H1 (cell line): ENCODE results near the gene SKP1. TPM values are rescaled to one million over a fixed set of nuclear protein-coding genes. Genes with fewer than 3 reads are reported as not detected.

ENCODE experiments used
- CTCF ChIA-PET: fragments of 300-600 bp; sonication (Branson Sonifier 250); formaldehyde crosslinking; loops from one replicate; lab custom pipeline; 2021; ENCODE audit not compliant: partially characterized antibody; lab: Charles Lee
- POLR2A ChIA-PET: fragments of 300-600 bp; sonication (Branson Sonifier 250); formaldehyde crosslinking; loops from one replicate; lab custom pipeline; 2021; ENCODE audit warnings: inconsistent platforms; ENCODE audit not compliant: partially characterized antibody; lab: Charles Lee
- DNase-seq, 2 experiments: peaks; one replicate each; pipeline versions ENCODE4 v3.0.0 to v3.0.0-alpha.2; 2010 to 2022; ENCODE audit warnings: low spot score in 2 of 2, low read depth in 1 of 2, mixed read lengths in 1 of 2
- FAIRE-seq: peaks from 2 replicates; lab custom pipeline; 2011; peaks lifted over from hg19 to GRCh38; lab: Jason Lieb, UNC
- H2AFZ ChIP-seq: 2 replicates; pipeline ENCODE4 v1.8.1; 2012; ENCODE audit warnings: low read length, inconsistent platforms
- H2AK5ac ChIP-seq: 2 replicates; pipeline ENCODE4 v1.6.1; 2013; ENCODE audit warnings: low read depth, low read length
- H2BK120ac ChIP-seq: replicated peaks from 2 replicates; pipeline ENCODE3; 2013; ENCODE audit warnings: low read depth, low read length, inconsistent platforms
- H2BK12ac ChIP-seq: 2 replicates; pipeline ENCODE4 v1.6.1; 2013; ENCODE audit warnings: low read depth, low read length
- H2BK15ac ChIP-seq: 2 replicates; pipeline ENCODE4 v1.6.1; 2013; ENCODE audit warnings: low read length
- H2BK20ac ChIP-seq: 2 replicates; pipeline ENCODE4 v1.6.1; 2013; ENCODE audit warnings: low read length
- H2BK5ac ChIP-seq: 2 replicates; pipeline ENCODE4 v1.6.1; 2013; ENCODE audit warnings: low read depth, low read length
- H3K14ac ChIP-seq: 2 replicates; pipeline ENCODE4 v1.6.1; 2013; ENCODE audit warnings: inconsistent platforms; ENCODE audit not compliant: insufficient read length
- H3K18ac ChIP-seq: 2 replicates; pipeline ENCODE4 v1.6.1; 2013; ENCODE audit warnings: low read length; ENCODE audit errors: extremely low read depth
- H3K23ac ChIP-seq: 2 replicates; pipeline ENCODE4 v1.6.1; 2013; ENCODE audit warnings: inconsistent platforms; ENCODE audit not compliant: insufficient read length
- H3K23me2 ChIP-seq: 2 replicates; pipeline ENCODE4 v1.6.1; 2013; ENCODE audit warnings: low read depth, low read length
- H3K27ac ChIP-seq: 2 replicates; pipeline ENCODE4 v1.6.1; 2011; ENCODE audit warnings: low read depth, low read length, inconsistent platforms
- H3K27me3 ChIP-seq, 4 experiments: replicated peaks in 1 of 4; 1 replicate in 1 of 4; 2 replicates in 3 of 4; pipeline versions ENCODE4 v1.6.1 to v1.8.1; 2011 to 2013; ENCODE audit warnings: low read length in 3 of 4, mild to moderate bottlenecking in 3 of 4, inconsistent platforms in 2 of 4, mixed read lengths in 2 of 4, moderate library complexity in 1 of 4; ENCODE audit not compliant: control insufficient read depth in 3 of 4, insufficient read depth in 3 of 4; ENCODE audit errors: extremely low read depth in 1 of 4
- H3K36me3 ChIP-seq, 4 experiments: 2 replicates each; pipeline versions ENCODE4 v1.6.1 to v1.8.1; 2011 to 2013; ENCODE audit warnings: mild to moderate bottlenecking in 4 of 4, low read length in 3 of 4, moderate library complexity in 2 of 4, control low read depth in 1 of 4, inconsistent platforms in 1 of 4; ENCODE audit not compliant: insufficient read depth in 4 of 4, control insufficient read depth in 2 of 4
- H3K4ac ChIP-seq: replicated peaks from 2 replicates; pipeline ENCODE3; 2013; ENCODE audit warnings: low read length, low read depth, mixed read lengths, inconsistent platforms; ENCODE audit not compliant: insufficient read length
- H3K4me1 ChIP-seq, 4 experiments: replicated peaks in 1 of 4; 1 replicate in 1 of 4; 2 replicates in 3 of 4; pipeline versions ENCODE4 v1.6.1 to v1.8.1; 2011 to 2013; ENCODE audit warnings: low read length in 3 of 4, inconsistent platforms in 2 of 4, mixed read lengths in 1 of 4; ENCODE audit not compliant: insufficient read depth in 4 of 4, control insufficient read depth in 3 of 4
- H3K4me2 ChIP-seq, 2 experiments: 2 replicates each; pipeline versions ENCODE4 v1.6.1 to v1.8.1; 2011 to 2013; ENCODE audit warnings: low read depth in 2 of 2, low read length in 2 of 2, control low read depth in 1 of 2, inconsistent platforms in 1 of 2, mild to moderate bottlenecking in 1 of 2; ENCODE audit not compliant: insufficient read depth in 1 of 2
- H3K4me3 ChIP-seq, 4 experiments: fragments of 200-600, 300-600 bp in 1 of 4; sonication (generic), shearing (Covaris generic), sonication (Bioruptor Twin) in 1 of 4; 2 replicates each; pipeline versions ENCODE4 v1.5.1 to v1.8.1; 2011 to 2016; ENCODE audit warnings: low read length in 4 of 4, low read depth in 3 of 4, control low read depth in 2 of 4, inconsistent platforms in 2 of 4, mild to moderate bottlenecking in 2 of 4, mixed read lengths in 1 of 4, moderate library complexity in 1 of 4; ENCODE audit not compliant: insufficient read depth in 2 of 4; ENCODE audit errors: extremely low read depth in 1 of 4
- H3K56ac ChIP-seq: replicated peaks from 2 replicates; pipeline ENCODE3; 2013; ENCODE audit warnings: low read depth, mild to moderate bottlenecking, mixed read lengths, low read length, inconsistent platforms; ENCODE audit not compliant: insufficient read length
- H3K79me1 ChIP-seq: 2 replicates; pipeline ENCODE4 v1.6.1; 2013; ENCODE audit warnings: low read depth, low read length, control low read depth
- H3K79me2 ChIP-seq, 2 experiments: 2 replicates each; pipeline versions ENCODE4 v1.6.1 to v1.8.1; 2012 to 2013; ENCODE audit warnings: low read length in 2 of 2, mild to moderate bottlenecking in 2 of 2, inconsistent platforms in 1 of 2; ENCODE audit not compliant: insufficient read depth in 2 of 2, control insufficient read depth in 1 of 2
- H3K9ac ChIP-seq, 4 experiments: replicated peaks in 1 of 4; 1 replicate in 1 of 4; 2 replicates in 3 of 4; pipeline versions ENCODE4 v1.6.1 to v1.8.1; 2011 to 2013; ENCODE audit warnings: low read depth in 3 of 4, low read length in 3 of 4, control low read depth in 2 of 4, mild to moderate bottlenecking in 2 of 4, moderate library complexity in 2 of 4, inconsistent platforms in 1 of 4; ENCODE audit errors: extremely low read depth in 1 of 4
- H3K9me3 ChIP-seq, 2 experiments: 2 replicates each; pipeline versions ENCODE4 v1.6.1 to v1.8.1; 2012 to 2013; ENCODE audit warnings: mild to moderate bottlenecking in 2 of 2, moderate library complexity in 2 of 2, control low read depth in 1 of 2, inconsistent platforms in 1 of 2, low read depth in 1 of 2, low read length in 1 of 2, mixed read lengths in 1 of 2; ENCODE audit not compliant: insufficient read depth in 2 of 2
- H4K20me1 ChIP-seq, 2 experiments: replicated peaks in 1 of 2; 2 replicates each; pipeline versions ENCODE3 to v1.8.1; 2011 to 2013; ENCODE audit warnings: inconsistent platforms in 2 of 2, low read length in 2 of 2, mild to moderate bottlenecking in 1 of 2; ENCODE audit not compliant: insufficient read depth in 2 of 2, control insufficient read depth in 1 of 2
- H4K5ac ChIP-seq: 2 replicates; pipeline ENCODE4 v1.6.1; 2013; ENCODE audit warnings: low read length, low read depth, mixed read lengths, inconsistent platforms; ENCODE audit not compliant: insufficient read length
- H4K8ac ChIP-seq: 2 replicates; pipeline ENCODE4 v1.8.0; 2013; ENCODE audit warnings: mild to moderate bottlenecking, moderate library complexity, low read length, inconsistent platforms; ENCODE audit not compliant: insufficient read depth; ENCODE audit errors: extremely low read depth
- H4K91ac ChIP-seq: replicated peaks from 2 replicates; pipeline ENCODE3; 2013; ENCODE audit warnings: low read length, mixed read lengths, inconsistent platforms; ENCODE audit not compliant: insufficient read length
- CEBPB ChIP-seq: IDR thresholded peaks from 2 replicates; pipeline ENCODE4 v1.6.1; 2012; ENCODE audit warnings: low read depth, low read length
- JUND ChIP-seq: IDR thresholded peaks from 2 replicates; pipeline ENCODE4 v1.6.1; 2011; ENCODE audit warnings: mild to moderate bottlenecking, improper control_type of control experiment, low read length
- KDM4A ChIP-seq: IDR thresholded peaks from one replicate; pipeline ENCODE4 v1.7.1; 2012; ENCODE audit warnings: low read depth, mild to moderate bottlenecking, moderate library complexity, low read length, inconsistent platforms; ENCODE audit not compliant: severe bottlenecking
- PHF8 ChIP-seq: fragments of 200-600 bp; sonication (generic); conservative IDR thresholded peaks from 2 replicates; pipeline ENCODE4 v1.7.1; 2012; ENCODE audit warnings: low read depth, mild to moderate bottlenecking, inconsistent platforms, low read length, moderate library complexity
- RBBP5 ChIP-seq: IDR thresholded peaks from 2 replicates; pipeline ENCODE4 v1.7.1; 2012; ENCODE audit warnings: low read depth, mild to moderate bottlenecking, inconsistent platforms, low read length, moderate library complexity, borderline replicate concordance
- SP1 ChIP-seq: IDR thresholded peaks from 2 replicates; pipeline ENCODE4 v1.6.1; 2011; ENCODE audit warnings: low read depth, low read length
- SP2 ChIP-seq: IDR thresholded peaks from 2 replicates; pipeline ENCODE4 v1.6.1; 2012; ENCODE audit warnings: mild to moderate bottlenecking, low read length, inconsistent platforms
- SP4 ChIP-seq: IDR thresholded peaks from 2 replicates; pipeline ENCODE4 v1.6.1; 2012; ENCODE audit warnings: low read length, inconsistent platforms
- SRF ChIP-seq: IDR thresholded peaks from 2 replicates; pipeline ENCODE4 v1.6.1; 2011; ENCODE audit warnings: mild to moderate bottlenecking, low read depth, low read length, moderate library complexity
- TEAD4 ChIP-seq: IDR thresholded peaks from 2 replicates; pipeline ENCODE4 v1.6.1; 2012; ENCODE audit warnings: low read depth, low read length, inconsistent platforms, mixed read lengths
- YY1 ChIP-seq: IDR thresholded peaks from 2 replicates; pipeline ENCODE4 v1.6.1; 2011; ENCODE audit warnings: low read depth, mild to moderate bottlenecking, low read length
- WGBS, 2 experiments: shearing (Covaris generic) in 1 of 2; methylation state at CpG; one replicate each; pipeline versions ENCODE4 v1.1.6 to v1.1.7; 2013 to 2015; ENCODE audit warnings: low lambda C conversion rate in 2 of 2, mixed read lengths in 2 of 2, inconsistent platforms in 1 of 2, low coverage in 1 of 2, missing lambda C conversion rate in 1 of 2; ENCODE audit not compliant: insufficient replicate concordance in 2 of 2, insufficient coverage in 1 of 2, insufficient read length in 1 of 2; ENCODE audit errors: extremely low coverage in 1 of 2, missing lambda C conversion rate in 1 of 2; 5-methylcytosine and 5-hydroxymethylcytosine counted together
- polyA plus RNA-seq, 7 experiments: library from polyadenylated mRNA; depleted of rRNA in 3 of 7; stranded (reverse) in 5 of 7; unstranded in 2 of 7; fragments of >200 nt in 5 of 7; fragments of 200-250 nt in 2 of 7; gene quantifications; 1 replicate in 5 of 7; 2 replicates in 1 of 7; 4 replicates in 1 of 7; pipeline versions ENCODE4 v1.2.1 to v1.2.3, GENCODE V29; 2011 to 2013; ENCODE audit warnings: missing spikeins in 2 of 7, mixed read lengths in 2 of 7
- total RNA-seq: library from RNA; stranded (reverse); fragmentation: NEBNext Ultra II Directional; extraction: Animal tissue kit (Norgen Biotek cat#: 25700); gene quantifications from 2 replicates; pipeline ENCODE4 v1.2.1, GENCODE V29; 2021
- TF ChIP-seq, protein P1 (sequence below): IDR thresholded peaks from 2 replicates; pipeline ENCODE4 v1.6.1; 2012; ENCODE audit warnings: inconsistent platforms

SKP1 gene
- total and polyA plus RNA-seq, 2 of the 8 experiments (the other 6 are each of a cell fraction or from before 2014, with no cell fraction given), result 163 to 332 TPM

DNA sequence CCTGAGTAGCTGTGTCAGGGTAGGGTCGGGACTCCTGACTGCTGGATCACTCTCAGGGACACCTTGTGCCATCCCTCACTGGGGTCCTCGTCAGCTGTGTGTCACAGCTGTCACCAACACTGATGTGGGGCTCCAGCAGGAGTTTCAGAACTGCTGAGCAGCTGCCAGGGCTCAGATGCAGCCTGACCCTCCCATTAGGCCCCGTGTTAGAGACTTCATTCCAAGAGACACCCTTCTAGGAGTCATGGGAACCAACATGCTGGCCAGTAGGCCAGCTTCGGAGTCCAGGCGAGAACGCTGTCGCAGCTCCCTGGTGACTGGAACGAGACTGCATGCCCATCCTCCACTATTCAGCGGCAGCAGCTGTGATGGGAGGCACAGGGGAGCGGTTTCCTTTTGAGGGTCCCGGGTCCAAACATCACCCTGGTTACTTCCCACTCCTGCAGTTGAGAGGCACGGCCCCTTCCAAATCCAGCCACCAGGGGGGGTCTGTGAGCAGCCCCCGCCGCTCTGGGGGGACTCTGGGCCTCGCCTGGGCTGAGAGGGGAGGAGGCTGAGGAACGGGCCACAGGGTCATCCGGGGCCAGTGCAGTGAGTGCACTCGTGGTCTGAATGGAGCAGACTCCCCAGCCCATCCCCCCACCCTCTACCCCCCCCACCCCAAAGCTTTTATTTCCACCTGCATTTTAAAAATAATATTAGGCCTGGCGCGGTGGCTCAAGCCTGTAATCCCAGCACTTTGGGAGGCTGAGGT is 74.9 kb downstream of the SKP1 start:
- Histone ChIP-seq H3K4me1 (peaks cover 6 to 31% (median 23%) of the 10 kb centered on the region in 4 experiments), H3K9me3 (no peaks in the 10 kb centered on the region), H3K23ac (no peak overlapping the region), H3K36me3 (no peaks in the 10 kb centered on the region), H2BK12ac (peak overlapping the region; percentile 95; the same call in 1 of the 2 replicates), H2AFZ (no peak overlapping the region), H3K27ac (no peak overlapping the region), H4K8ac (no peak overlapping the region), H3K56ac (no peak overlapping the region), H4K91ac (no peak overlapping the region), H3K4me3 (no peak overlapping the region), H3K14ac (no peak overlapping the region), H2BK5ac (no peak overlapping the region), H3K9ac (0 out of 7 replicates have a peak overlapping the region, but pooled peaks of 1 of the 4 experiments have one; percentile 10), H3K79me1 (no peaks in the 10 kb centered on the region), H3K23me2 (no peaks in the 10 kb centered on the region), H2BK120ac (no peak overlapping the region), H3K27me3 (peaks cover 2 to 22% (median 16%) of the 10 kb centered on the region in 4 experiments; a peak in 6 of 7 replicates), H2BK20ac (peak overlapping the region; percentile 61; the same call in 1 of the 2 replicates), H3K18ac (peak overlapping the region; percentile 85), H2AK5ac (no peak overlapping the region), H3K79me2 (no peaks in the 10 kb centered on the region), H4K20me1 (no peaks in the 10 kb centered on the region), H3K4me2 (peak overlapping the region in 1 of 2 experiments; percentile 47; a peak in 1 of 4 replicates), H3K4ac (no peak overlapping the region), H2BK15ac (no peak overlapping the region), H4K5ac (no peak overlapping the region)
- 51% methylated on average over 16 of the region's 20 CpGs; no CpG with 5 or more reads in 1 of the 2 experiments for WGBS, 2 experiments
- ChIA-PET CTCF (interaction anchor here (0.8 to 7.8 kb wide), 16 partner anchors 10 to 207 kb away, joined by 3 to 84 read pairs (median 6); partner anchors contain the start of genes PPP2CA and TCF7), POLR2A (interaction anchor here (0.6 to 2.2 kb wide), 8 partner anchors 10 to 307 kb away, joined by 3 to 7 read pairs (median 4); no protein-coding TSS in a partner anchor)
- peak in 1 of 2 experiments; percentile 97 for DNase-seq
- FAIRE-seq, result no peak
- TF ChIP-seq CEBPB (no peak), SP1 (0 out of 2 replicates have a peak, but pooled peaks have one; percentile 10), SRF (no peak), PHF8 (no peak), SP4 (no peak), SP2 (no peak), YY1 (0 out of 2 replicates have a peak, but pooled peaks have one; percentile 15), RBBP5 (no peak), TEAD4 (no peak), JUND (no peak), KDM4A (no peak)
- TF ChIP-seq, protein P1, sequence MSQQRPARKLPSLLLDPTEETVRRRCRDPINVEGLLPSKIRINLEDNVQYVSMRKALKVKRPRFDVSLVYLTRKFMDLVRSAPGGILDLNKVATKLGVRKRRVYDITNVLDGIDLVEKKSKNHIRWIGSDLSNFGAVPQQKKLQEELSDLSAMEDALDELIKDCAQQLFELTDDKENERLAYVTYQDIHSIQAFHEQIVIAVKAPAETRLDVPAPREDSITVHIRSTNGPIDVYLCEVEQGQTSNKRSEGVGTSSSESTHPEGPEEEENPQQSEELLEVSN, result no peak
